Trophoblast cell (in vitro differentiated cells and primary cell): Measurements from ENCODE around the gene SSR4.
A peak's percentile ranks its signal among the peaks of the same experiment; 100 is the strongest.

Experiments used
- DNase-seq, 2 donors: peaks; one replicate each; pipeline ENCODE4 v3.0.0-alpha.2; 2016
- H2AFZ ChIP-seq: 2 replicates; pipeline ENCODE4 v1.6.1; 2013; ENCODE audit warnings: low read length, moderate library complexity, mild to moderate bottlenecking; ENCODE audit not compliant: insufficient read depth, poor library complexity
- H2AK5ac ChIP-seq: 2 replicates; pipeline ENCODE4 v1.6.1; 2013; ENCODE audit warnings: mild to moderate bottlenecking, low read length
- H2BK120ac ChIP-seq: 2 replicates; pipeline ENCODE4 v1.6.1; 2013; ENCODE audit warnings: low read length, mild to moderate bottlenecking, moderate library complexity; ENCODE audit not compliant: insufficient read depth, poor library complexity
- H2BK12ac ChIP-seq: 2 replicates; pipeline ENCODE4 v1.6.1; 2013; ENCODE audit warnings: mild to moderate bottlenecking, low read length, moderate library complexity
- H2BK5ac ChIP-seq: 2 replicates; pipeline ENCODE4 v1.6.1; 2013; ENCODE audit warnings: low read length, low read depth, moderate library complexity, mild to moderate bottlenecking; ENCODE audit not compliant: poor library complexity
- H3K14ac ChIP-seq: 2 replicates; pipeline ENCODE4 v1.6.1; 2013; ENCODE audit warnings: mild to moderate bottlenecking, low read length
- H3K18ac ChIP-seq: 2 replicates; pipeline ENCODE4 v1.6.1; 2013; ENCODE audit warnings: mild to moderate bottlenecking, low read length
- H3K23ac ChIP-seq: 2 replicates; pipeline ENCODE4 v1.6.1; 2013; ENCODE audit warnings: low read length
- H3K27ac ChIP-seq: 2 replicates; pipeline ENCODE4 v1.5.1; 2013; ENCODE audit warnings: low read depth, mild to moderate bottlenecking, inconsistent platforms, low read length, moderate library complexity
- H3K27me3 ChIP-seq: 2 replicates; pipeline ENCODE4 v1.6.1; 2013; ENCODE audit warnings: inconsistent platforms, mild to moderate bottlenecking, low read length, moderate library complexity; ENCODE audit not compliant: insufficient read depth
- H3K36me3 ChIP-seq, 2 experiments: 1 replicate in 1 of 2; 2 replicates in 1 of 2; pipeline ENCODE4 v1.6.1; 2013; ENCODE audit warnings: low read length in 2 of 2, mild to moderate bottlenecking in 2 of 2, moderate library complexity in 1 of 2; ENCODE audit not compliant: insufficient read depth in 2 of 2, control insufficient read depth in 1 of 2
- H3K4ac ChIP-seq: 2 replicates; pipeline ENCODE4 v1.6.1; 2013; ENCODE audit warnings: low read depth, mild to moderate bottlenecking, low read length, moderate library complexity
- H3K4me1 ChIP-seq, 2 experiments: 1 replicate in 1 of 2; 2 replicates in 1 of 2; pipeline ENCODE4 v1.6.1; 2013; ENCODE audit warnings: low read length in 2 of 2, mild to moderate bottlenecking in 2 of 2, moderate library complexity in 1 of 2; ENCODE audit not compliant: insufficient read depth in 2 of 2, control insufficient read depth in 1 of 2
- H3K4me2 ChIP-seq: 2 replicates; pipeline ENCODE4 v1.6.1; 2013; ENCODE audit warnings: inconsistent platforms, mild to moderate bottlenecking, low read length, moderate library complexity
- H3K4me3 ChIP-seq: 2 replicates; pipeline ENCODE4 v1.5.1; 2013; ENCODE audit warnings: mild to moderate bottlenecking, low read depth, low read length, inconsistent platforms
- H3K79me1 ChIP-seq: one replicate; pipeline ENCODE4 v1.6.1; 2013; ENCODE audit warnings: low read length
- H3K79me2 ChIP-seq: 2 replicates; pipeline ENCODE4 v1.6.1; 2013; ENCODE audit warnings: low read length, mild to moderate bottlenecking; ENCODE audit not compliant: control insufficient read depth, insufficient read depth, poor library complexity
- H3K9ac ChIP-seq: 2 replicates; pipeline ENCODE4 v1.6.1; 2013; ENCODE audit warnings: mild to moderate bottlenecking, low read length
- H3K9me3 ChIP-seq: 2 replicates; pipeline ENCODE4 v1.6.1; 2013; ENCODE audit warnings: low read depth, mild to moderate bottlenecking, control low read depth, inconsistent platforms, low read length; ENCODE audit not compliant: insufficient read depth
- H4K12ac ChIP-seq: 2 replicates; pipeline ENCODE4 v1.6.1; 2013; ENCODE audit warnings: low read depth, mild to moderate bottlenecking, low read length, moderate library complexity
- H4K8ac ChIP-seq: 2 replicates; pipeline ENCODE4 v1.6.1; 2013; ENCODE audit warnings: low read depth, mild to moderate bottlenecking, low read length, moderate library complexity
- H4K91ac ChIP-seq: one replicate; pipeline ENCODE4 v1.6.1; 2013; ENCODE audit warnings: low read depth, mild to moderate bottlenecking, low read length, moderate library complexity
- WGBS: extraction: QIAGEN DNeasy Blood & Tissue Kit; methylation state at CpG from one replicate; pipeline ENCODE4 v1.1.7; 2013; ENCODE audit warnings: missing lambda C conversion rate; ENCODE audit not compliant: insufficient read length, insufficient coverage; ENCODE audit errors: extremely low coverage; 5-methylcytosine and 5-hydroxymethylcytosine counted together

Gene SSR4

DNA sequence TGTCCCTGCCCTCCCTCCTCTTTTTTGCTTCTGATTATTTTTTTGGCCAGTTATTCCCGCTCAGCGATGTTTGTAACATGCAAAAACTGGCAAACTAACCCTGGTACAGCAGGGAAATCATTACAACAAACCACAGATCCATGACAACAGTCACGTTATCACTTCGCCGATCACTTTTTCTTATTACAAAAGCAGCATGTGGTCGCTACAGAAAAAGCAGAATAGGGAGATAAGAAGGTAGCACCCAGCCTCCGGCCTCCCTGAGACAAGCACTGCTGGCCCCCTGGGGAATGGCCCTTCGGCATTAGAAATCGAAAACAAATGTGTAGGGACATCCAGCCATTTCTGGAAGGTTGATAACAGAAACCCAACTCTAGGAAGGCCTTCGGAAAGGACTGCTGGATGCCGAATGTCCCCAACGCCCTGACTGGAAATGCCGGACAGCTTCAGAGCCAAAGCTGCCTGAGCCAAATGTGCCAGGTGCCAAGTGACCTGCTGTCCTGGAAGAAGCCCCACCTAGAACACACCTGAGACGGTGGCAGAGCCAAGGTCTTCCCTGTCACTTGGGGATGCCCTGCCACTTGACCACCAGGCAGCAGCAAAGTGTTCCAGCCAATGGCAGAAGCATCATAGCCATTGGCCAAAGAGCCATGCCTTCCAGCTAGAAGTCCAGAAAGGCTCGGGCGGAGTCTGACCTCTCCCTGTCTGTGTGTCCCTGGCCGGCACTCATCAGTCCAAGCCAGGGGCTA is 3.2 kb upstream of the SSR4 start:
- no peak overlapping the region for H3K14ac ChIP-seq
- no peak for DNase-seq

DNA sequence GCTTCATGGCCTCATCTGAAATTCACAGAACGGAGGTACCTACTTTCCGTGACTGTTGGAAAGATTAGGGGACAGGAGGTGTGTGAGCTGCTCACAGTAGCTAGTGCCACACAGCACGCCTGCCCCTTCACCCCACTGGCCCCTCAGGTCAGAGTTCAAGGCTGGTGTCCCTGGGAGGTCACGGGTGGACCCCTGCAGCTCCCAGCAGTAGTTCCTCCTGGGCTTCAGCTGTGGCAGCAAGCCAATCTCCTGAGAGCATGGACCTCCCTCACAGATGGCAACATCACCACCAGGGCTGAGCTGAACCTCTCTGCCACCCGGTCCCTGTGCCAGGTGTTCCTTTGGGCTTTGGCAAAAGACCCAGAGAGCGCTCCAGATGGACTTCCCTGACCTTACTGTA is 2.1 kb upstream of the SSR4 start:
- Histone ChIP-seq H3K79me2 (peaks cover 9% of the 10 kb centered on the region), H3K23ac (no peak overlapping the region), H2AK5ac (no peak overlapping the region), H3K4me3 (no peak overlapping the region), H2BK5ac (no peak overlapping the region), H4K12ac (no peak overlapping the region), H4K91ac (no peak overlapping the region), H2BK12ac (no peak overlapping the region), H3K27me3 (no peaks in the 10 kb centered on the region), H3K79me1 (peaks cover 10% of the 10 kb centered on the region), H2BK120ac (no peak overlapping the region), H3K4me2 (no peak overlapping the region), H3K4me1 (peaks cover 0 to 5% of the 10 kb centered on the region in 2 experiments), H2AFZ (no peak overlapping the region), H3K9ac (no peak overlapping the region), H3K36me3 (peaks cover 35 to 46% of the 10 kb centered on the region in 2 experiments), H3K18ac (no peak overlapping the region), H3K4ac (no peak overlapping the region), H3K27ac (no peak overlapping the region), H4K8ac (no peak overlapping the region), H3K9me3 (no peaks in the 10 kb centered on the region), H3K14ac (no peak overlapping the region)
- WGBS: no CpG with 5 or more reads among the region's 6 CpGs
- no peak for DNase-seq

More for the DNA sequence above, 3.2 kb upstream of the SSR4 start:
- H3K23ac ChIP-seq: no peak overlapping the region
- H3K9me3 ChIP-seq: no peaks in the 10 kb centered on the region
- no peak overlapping the region for H3K4me2 ChIP-seq
- H3K27me3 ChIP-seq: no peaks in the 10 kb centered on the region
- peaks cover 39 to 46% of the 10 kb centered on the region in 2 experiments for H3K36me3 ChIP-seq
- no peak overlapping the region for H2BK5ac ChIP-seq
- H3K79me1 ChIP-seq: peaks cover 10% of the 10 kb centered on the region
- WGBS: no CpG with 5 or more reads among the region's 17 CpGs
- H3K4me3 ChIP-seq: no peak overlapping the region
- H3K4ac ChIP-seq: peak overlapping the region; percentile 14
- peaks cover 9% of the 10 kb centered on the region for H3K79me2 ChIP-seq
- no peak overlapping the region for H4K91ac ChIP-seq
- no peak overlapping the region for H4K12ac ChIP-seq
- no peak overlapping the region for H4K8ac ChIP-seq
- no peak overlapping the region for H3K27ac ChIP-seq
- H3K4me1 ChIP-seq: peaks cover 0 to 5% of the 10 kb centered on the region in 2 experiments
- H3K9ac ChIP-seq: no peak overlapping the region
- H2AFZ ChIP-seq: no peak overlapping the region
- no peak overlapping the region for H2BK120ac ChIP-seq
- no peak overlapping the region for H3K18ac ChIP-seq
- H2AK5ac ChIP-seq: no peak overlapping the region
- H2BK12ac ChIP-seq: no peak overlapping the region

DNA sequence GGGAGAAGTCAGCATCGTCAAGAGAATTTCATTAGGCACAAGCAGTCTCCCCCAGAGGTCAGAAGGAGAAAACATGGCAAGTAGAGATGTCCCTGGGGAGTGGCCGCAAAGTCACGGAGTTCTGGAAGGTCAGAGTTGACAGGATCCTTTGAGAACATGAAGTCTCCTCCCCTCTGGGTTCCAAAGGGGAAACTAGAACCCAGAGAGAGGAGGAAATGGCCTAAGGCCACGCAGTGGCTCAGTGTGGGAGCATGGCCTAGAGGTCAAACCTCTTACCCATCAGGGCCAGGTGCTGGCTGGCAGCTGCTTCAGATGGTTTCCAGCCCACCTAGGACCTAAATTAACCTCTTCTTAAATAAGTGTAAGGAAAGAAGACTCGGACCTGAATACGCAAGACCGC is 1.2 kb upstream of the SSR4 start:
- no peaks in the 10 kb centered on the region for H3K9me3 ChIP-seq
- H4K91ac ChIP-seq: peak overlapping the region; percentile 56
- H3K23ac ChIP-seq: no peak overlapping the region
- WGBS: no CpG with 5 or more reads among the region's 7 CpGs
- H2BK12ac ChIP-seq: no peak overlapping the region
- DNase-seq: peak in 1 of 2 donors; percentile 3
- H3K79me1 ChIP-seq: peaks cover 10% of the 10 kb centered on the region
- no peak overlapping the region for H2AK5ac ChIP-seq
- no peak overlapping the region for H3K14ac ChIP-seq
- no peak overlapping the region for H2BK5ac ChIP-seq
- H3K9ac ChIP-seq: peak overlapping the region; percentile 92
- peak overlapping the region; percentile 90 for H3K4me3 ChIP-seq
- H3K4me2 ChIP-seq: peak overlapping the region; percentile 92
- no peaks in the 10 kb centered on the region for H3K27me3 ChIP-seq
- peak overlapping the region; percentile 37 for H3K27ac ChIP-seq
- no peak overlapping the region for H3K4ac ChIP-seq
- H2BK120ac ChIP-seq: no peak overlapping the region
- H3K18ac ChIP-seq: no peak overlapping the region
- peaks cover 9% of the 10 kb centered on the region for H3K79me2 ChIP-seq
- peaks cover 0 to 5% of the 10 kb centered on the region in 2 experiments for H3K4me1 ChIP-seq
- H2AFZ ChIP-seq: no peak overlapping the region
- peaks cover 36 to 45% of the 10 kb centered on the region in 2 experiments for H3K36me3 ChIP-seq
- peak overlapping the region; percentile 74 for H4K8ac ChIP-seq
- no peak overlapping the region for H4K12ac ChIP-seq

- Histone ChIP-seq H4K12ac (peak overlapping the region; percentile 24), H2AFZ (peak overlapping the region; percentile 8), H3K9ac (peak overlapping the region; percentile 91), H3K4me3 (peak overlapping the region; percentile 81), H4K91ac (peak overlapping the region; percentile 81), H3K18ac (peak overlapping the region; percentile 28), H3K23ac (no peak overlapping the region), H3K4me2 (peak overlapping the region; percentile 75), H2BK5ac (peak overlapping the region; percentile 22), H3K79me2 (peaks cover 9% of the 10 kb centered on the region), H3K4ac (peak overlapping the region; percentile 38), H3K27me3 (no peaks in the 10 kb centered on the region), H3K36me3 (peaks cover 32 to 40% of the 10 kb centered on the region in 2 experiments), H2BK120ac (peak overlapping the region; percentile 10), H3K27ac (no peak overlapping the region), H3K14ac (peak overlapping the region; percentile 88), H3K4me1 (peaks cover 0 to 5% of the 10 kb centered on the region in 2 experiments), H2AK5ac (peak overlapping the region; percentile 32), H2BK12ac (no peak overlapping the region), H4K8ac (peak overlapping the region; percentile 85), H3K79me1 (peaks cover 10% of the 10 kb centered on the region), H3K9me3 (no peaks in the 10 kb centered on the region)
- peak in 1 of 2 donors; percentile 28 for DNase-seq
- no CpG with 5 or more reads among the region's 47 CpGs for WGBS
These were observed 689 bp downstream of the SSR4 start for GRCh38 chrX:153794897-153795816.
